ENCODE measurements around the gene CBARP.

GRCh38 chr19:1284979-1285736 is 47.4 kb upstream of the CBARP start:
- TF ChIP-seq CTCF (IDR thresholded peaks at IDR 0.05), result no peak
- TF ChIP-seq POLR2AphosphoS5 (IDR thresholded peaks at IDR 0.05), result no peak
- TF ChIP-seq EP300 (IDR thresholded peaks at IDR 0.05), result no peak
- no peak for TF ChIP-seq POLR2A (IDR thresholded peaks at IDR 0.05)

All from upper lobe of left lung (tissue), 4 donors.